Spinal cord (tissue), 10 donors: ENCODE measurements around the gene SLC25A44. TPM values are rescaled to one million over a fixed set of nuclear protein-coding genes. Genes with fewer than 3 reads are reported as not detected.
A peak's percentile ranks its signal among the peaks of the same experiment; 100 is the strongest.

Experiments used
- DNase-seq, 6 donors: peaks; one replicate each; pipeline versions ENCODE4 v3.0.0 to v3.0.0-alpha.2; 2013 to 2015; ENCODE audit warnings: low spot score in 6 of 6, low read depth in 4 of 6
- H3K27ac ChIP-seq: one replicate; pipeline ENCODE4 v1.5.1; 2013; ENCODE audit warnings: low read depth, low read length, control low read depth
- H3K27me3 ChIP-seq: one replicate; pipeline ENCODE4 v1.6.1; 2013; ENCODE audit warnings: low read length; ENCODE audit not compliant: control insufficient read depth, insufficient read depth
- H3K36me3 ChIP-seq: one replicate; pipeline ENCODE4 v1.6.1; 2013; ENCODE audit warnings: low read length; ENCODE audit not compliant: control insufficient read depth, insufficient read depth
- H3K4me1 ChIP-seq: one replicate; pipeline ENCODE4 v1.6.1; 2013; ENCODE audit warnings: low read length; ENCODE audit not compliant: control insufficient read depth, insufficient read depth
- H3K4me3 ChIP-seq: one replicate; pipeline ENCODE4 v1.5.1; 2013; ENCODE audit warnings: low read depth, low read length, control low read depth
- H3K9me3 ChIP-seq: one replicate; pipeline ENCODE4 v1.6.1; 2013; ENCODE audit warnings: low read length; ENCODE audit not compliant: control insufficient read depth, insufficient read depth
- WGBS: methylation state at CpG from one replicate; pipeline ENCODE4 v1.1.5; 2013; ENCODE audit warnings: missing lambda C conversion rate; ENCODE audit not compliant: insufficient coverage; 5-methylcytosine and 5-hydroxymethylcytosine counted together
- polyA plus RNA-seq, 2 donors: library from polyadenylated mRNA; unstranded; fragments of 120-200 nt; gene quantifications; one replicate each; pipeline ENCODE4 v1.2.1, GENCODE V29; 2013; ENCODE audit not compliant: insufficient read length in 2 of 2
- total RNA-seq, 2 donors: library from RNA; depleted of rRNA in 1 of 2; stranded (reverse); fragments of 120-200 nt in 1 of 2; fragments of >200 nt in 1 of 2; gene quantifications; one replicate each; pipeline versions ENCODE4 v1.2.3 to v1.2.4, GENCODE V29; 2013 to 2014
- donor health status: healthy.

Gene SLC25A44
- total and polyA plus RNA-seq, 4 donors: 15.1 to 43.0 (median 30.2) TPM

DNA sequence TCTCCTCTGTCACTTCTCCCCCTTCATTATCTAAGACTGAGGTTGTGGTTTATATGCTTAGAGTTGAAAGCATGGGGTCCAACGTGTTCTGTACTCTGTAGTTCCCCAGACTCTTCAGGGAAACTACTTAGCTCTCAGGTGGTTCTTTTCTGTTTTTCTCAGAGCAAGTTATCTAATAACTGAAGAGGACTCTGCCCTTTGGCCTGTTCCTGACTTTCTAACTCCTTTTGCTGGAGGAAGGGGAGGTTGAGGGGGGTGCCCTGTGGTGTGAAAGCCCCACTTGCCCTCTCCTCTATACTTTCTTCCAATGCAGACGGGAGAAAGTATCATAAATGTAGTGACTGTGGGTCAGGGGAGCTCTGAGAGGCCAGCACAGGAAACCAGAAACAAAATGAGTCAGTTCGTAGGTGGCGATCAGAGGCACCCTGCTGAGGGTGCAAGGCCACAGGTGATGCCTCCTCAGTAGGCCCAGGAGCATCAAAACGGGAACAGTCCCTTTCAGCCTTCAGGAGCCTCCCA, 5.0 kb downstream of the SLC25A44 start:
- Histone ChIP-seq H3K4me1 (peaks cover 15% of the 10 kb centered on the region), H3K36me3 (peaks cover 43% of the 10 kb centered on the region), H3K27ac (no peak overlapping the region), H3K4me3 (no peak overlapping the region), H3K9me3 (no peaks in the 10 kb centered on the region), H3K27me3 (no peaks in the 10 kb centered on the region)
- no peak for DNase-seq
- WGBS: 85% methylated on average over 4 of the region's 5 CpGs

DNA sequence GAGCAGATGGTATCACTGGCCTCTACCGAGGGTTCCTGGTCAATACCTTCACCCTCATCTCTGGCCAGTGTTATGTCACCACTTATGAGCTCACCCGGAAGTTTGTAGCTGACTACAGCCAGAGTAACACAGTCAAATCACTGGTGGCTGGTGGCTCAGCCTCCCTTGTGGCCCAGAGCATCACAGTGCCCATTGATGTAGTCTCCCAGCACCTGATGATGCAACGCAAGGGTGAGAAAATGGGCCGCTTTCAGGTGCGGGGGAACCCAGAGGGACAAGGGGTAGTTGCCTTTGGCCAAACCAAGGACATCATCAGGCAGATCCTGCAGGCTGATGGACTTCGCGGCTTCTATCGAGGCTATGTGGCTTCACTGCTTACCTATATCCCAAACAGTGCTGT, 6.1 kb downstream of the SLC25A44 start:
- no peaks in the 10 kb centered on the region for H3K27me3 ChIP-seq
- WGBS: 97% methylated on average over 8 of the region's 8 CpGs
- H3K36me3 ChIP-seq: peaks cover 45% of the 10 kb centered on the region
- H3K9me3 ChIP-seq: no peaks in the 10 kb centered on the region
- H3K4me3 ChIP-seq: no peak overlapping the region
- DNase-seq: no peak
- H3K4me1 ChIP-seq: peaks cover 7% of the 10 kb centered on the region
- H3K27ac ChIP-seq: no peak overlapping the region

DNA sequence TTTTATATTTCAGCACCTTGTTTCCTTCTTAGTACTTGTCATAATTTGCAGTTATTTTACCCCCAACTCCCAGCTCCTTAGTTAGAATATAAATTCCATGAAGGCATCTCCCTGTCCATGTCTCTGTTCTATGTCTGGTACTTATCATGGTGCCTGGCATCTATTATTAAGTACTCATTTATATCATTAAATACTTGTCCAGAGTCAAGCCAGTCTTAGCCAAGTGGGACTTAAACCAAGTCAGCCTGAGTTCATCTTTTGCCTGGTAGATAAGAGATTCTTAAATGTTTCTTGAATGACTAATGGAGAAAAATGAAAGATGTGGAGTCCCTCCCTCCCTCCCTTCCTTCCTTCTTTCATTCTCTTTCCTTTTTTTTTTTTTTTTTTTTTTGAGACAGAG, 9.4 kb downstream of the SLC25A44 start:
- peaks cover 45% of the 10 kb centered on the region for H3K36me3 ChIP-seq
- DNase-seq: no peak
- no peaks in the 10 kb centered on the region for H3K4me1 ChIP-seq
- no peak overlapping the region for H3K27ac ChIP-seq
- no peak overlapping the region for H3K4me3 ChIP-seq
- no peaks in the 10 kb centered on the region for H3K27me3 ChIP-seq
- H3K9me3 ChIP-seq: no peaks in the 10 kb centered on the region

DNA sequence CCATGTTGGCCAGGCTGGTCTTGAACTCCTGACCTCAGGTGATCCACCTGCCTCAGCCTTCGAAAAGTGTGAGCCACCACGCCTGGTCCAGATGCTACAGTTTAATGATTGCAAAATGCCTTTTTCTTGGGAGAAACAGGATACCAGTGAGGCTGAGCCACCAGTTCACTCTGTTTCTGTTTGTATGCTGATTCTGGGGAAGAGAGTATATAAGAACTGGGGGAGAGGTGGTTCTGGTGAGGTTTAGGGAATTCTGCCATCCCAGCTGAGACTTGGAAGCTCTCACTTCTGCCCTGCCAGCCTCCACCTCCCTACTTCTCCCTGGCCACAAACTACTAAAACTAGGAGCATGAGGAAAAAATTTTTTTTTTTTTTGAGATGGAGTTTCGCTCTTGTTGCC, 10.8 kb downstream of the SLC25A44 start:
- Histone ChIP-seq H3K27ac (no peak overlapping the region), H3K36me3 (peaks cover 47% of the 10 kb centered on the region), H3K4me1 (no peaks in the 10 kb centered on the region), H3K27me3 (no peaks in the 10 kb centered on the region), H3K9me3 (no peaks in the 10 kb centered on the region), H3K4me3 (no peak overlapping the region)
- no peak for DNase-seq
- WGBS: 92% methylated on average over 2 of the region's 3 CpGs

DNA sequence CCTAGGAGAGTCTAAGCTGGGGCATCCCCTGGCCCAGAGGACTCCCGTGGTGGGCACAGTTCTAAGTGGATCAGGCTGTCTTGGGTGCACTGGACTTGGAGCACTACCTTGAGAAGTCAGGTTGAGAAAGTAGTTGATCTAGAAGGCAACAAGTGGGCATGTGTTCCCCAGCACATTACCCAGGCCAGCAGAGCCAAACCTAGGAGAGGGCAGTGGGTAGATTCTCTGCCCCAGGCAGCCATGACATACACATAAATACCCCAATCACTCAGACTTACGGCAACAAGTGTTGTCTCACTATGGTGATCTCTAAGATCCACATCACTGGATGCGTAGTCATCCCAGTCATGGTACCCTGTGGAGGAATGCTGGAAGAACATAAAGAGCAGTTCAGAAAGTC, 17.3 kb downstream of the SLC25A44 start:
- Histone ChIP-seq H3K36me3 (peaks cover 44% of the 10 kb centered on the region), H3K27me3 (no peaks in the 10 kb centered on the region), H3K9me3 (no peaks in the 10 kb centered on the region), H3K4me1 (peaks cover 12% of the 10 kb centered on the region), H3K4me3 (no peak overlapping the region), H3K27ac (no peak overlapping the region)
- 100% methylated on average over 1 of the region's 3 CpGs for WGBS
- DNase-seq: no peak

DNA sequence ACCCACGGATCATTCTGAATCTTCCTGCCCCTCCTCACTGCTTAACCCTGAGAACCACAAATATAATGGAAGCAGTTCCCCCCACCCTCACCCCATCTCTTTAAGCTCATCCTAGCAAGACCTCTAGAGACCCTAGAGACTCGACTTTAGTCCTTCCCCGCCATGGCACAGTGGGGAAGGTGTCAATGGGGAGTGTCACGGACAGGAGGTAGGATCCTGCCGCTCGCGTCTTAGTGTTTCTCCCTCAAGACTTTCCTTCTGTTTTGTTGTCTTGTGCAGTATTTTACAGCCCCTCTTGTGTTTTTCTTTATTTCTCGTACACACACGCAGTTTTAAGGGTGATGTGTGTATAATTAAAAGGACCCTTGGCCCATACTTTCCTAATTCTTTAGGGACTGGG, 18.2 kb downstream of the SLC25A44 start:
- no peaks in the 10 kb centered on the region for H3K27me3 ChIP-seq
- DNase-seq: no peak
- H3K36me3 ChIP-seq: peaks cover 42% of the 10 kb centered on the region
- WGBS: 100% methylated on average over 1 of the region's 9 CpGs
- H3K4me3 ChIP-seq: peak overlapping the region; percentile 81
- H3K9me3 ChIP-seq: no peaks in the 10 kb centered on the region
- peaks cover 12% of the 10 kb centered on the region for H3K4me1 ChIP-seq
- H3K27ac ChIP-seq: peak overlapping the region; percentile 98

DNA sequence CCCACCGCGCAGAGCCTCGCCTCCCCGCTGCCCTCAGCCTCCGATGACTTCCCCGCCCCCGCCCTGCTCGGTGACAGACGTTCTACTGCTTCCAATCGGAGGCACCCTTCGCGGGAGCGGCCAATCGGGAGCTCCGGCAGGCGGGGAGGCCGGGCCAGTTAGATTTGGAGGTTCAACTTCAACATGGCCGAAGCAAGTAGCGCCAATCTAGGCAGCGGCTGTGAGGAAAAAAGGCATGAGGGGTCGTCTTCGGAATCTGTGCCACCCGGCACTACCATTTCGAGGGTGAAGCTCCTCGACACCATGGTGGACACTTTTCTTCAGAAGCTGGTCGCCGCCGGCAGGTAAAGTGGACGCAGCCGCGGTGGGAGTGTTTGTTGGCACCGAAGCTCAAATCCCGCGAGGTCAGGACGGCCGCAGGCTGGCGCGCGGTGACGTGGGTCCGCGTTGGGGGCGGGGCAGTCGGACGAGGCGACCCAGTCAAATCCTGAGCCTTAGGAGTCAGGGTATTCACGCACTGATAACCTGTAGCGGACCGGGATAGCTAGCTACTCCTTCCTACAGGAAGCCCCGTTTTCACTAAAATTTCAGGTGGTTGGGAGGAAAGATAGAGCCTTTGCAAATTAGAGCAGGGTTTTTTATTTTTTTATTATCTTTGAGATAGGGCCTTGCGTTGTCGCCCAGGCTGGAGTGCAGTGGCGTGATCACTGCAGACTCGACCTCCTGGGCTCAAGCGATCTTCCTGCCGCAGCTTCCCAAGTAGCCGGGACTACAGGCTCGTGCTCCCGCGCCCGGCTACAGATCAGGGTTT, 19.1 kb downstream of the SLC25A44 start, which contains the start of gene PMF1:
PMF1 (plus strand) TSS at position 175 of the 811 bp plus-strand sequence; CDS start at position 184, 9 bp downstream.
- no peaks in the 10 kb centered on the region for H3K9me3 ChIP-seq
- peak; percentile 90 to 99 (median 94) for DNase-seq
- H3K4me1 ChIP-seq: peaks cover 12% of the 10 kb centered on the region
- H3K36me3 ChIP-seq: peaks cover 35% of the 10 kb centered on the region
- H3K27me3 ChIP-seq: no peaks in the 10 kb centered on the region
- peak within 1 kb of the TSS; percentile 81 for H3K4me3 ChIP-seq
- WGBS: 0% methylated on average over 58 of the region's 61 CpGs
- peak within 1 kb of the TSS; percentile 98 for H3K27ac ChIP-seq

DNA sequence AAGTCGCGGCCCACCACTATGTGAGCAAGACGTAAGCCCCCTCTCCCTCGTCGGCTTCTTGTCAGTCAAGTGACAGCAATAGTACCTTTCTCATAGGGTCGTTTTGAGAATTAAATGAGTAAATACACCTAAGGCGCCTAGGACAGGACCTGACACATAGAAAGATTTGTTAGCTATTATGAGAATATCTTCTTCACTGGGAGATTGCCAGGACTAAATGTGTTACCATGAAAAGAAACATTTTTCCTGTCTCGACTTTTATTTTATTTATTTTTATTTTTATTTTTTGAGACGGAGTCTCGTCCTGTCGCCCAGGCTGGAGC, 19.7 kb downstream of the SLC25A44 start:
- 57% methylated on average over 2 of the region's 11 CpGs for WGBS
- Histone ChIP-seq H3K9me3 (no peaks in the 10 kb centered on the region), H3K27ac (peak overlapping the region; percentile 98), H3K4me1 (peaks cover 12% of the 10 kb centered on the region), H3K27me3 (no peaks in the 10 kb centered on the region), H3K36me3 (peaks cover 32% of the 10 kb centered on the region), H3K4me3 (peak overlapping the region; percentile 81)
- DNase-seq: no peak

DNA sequence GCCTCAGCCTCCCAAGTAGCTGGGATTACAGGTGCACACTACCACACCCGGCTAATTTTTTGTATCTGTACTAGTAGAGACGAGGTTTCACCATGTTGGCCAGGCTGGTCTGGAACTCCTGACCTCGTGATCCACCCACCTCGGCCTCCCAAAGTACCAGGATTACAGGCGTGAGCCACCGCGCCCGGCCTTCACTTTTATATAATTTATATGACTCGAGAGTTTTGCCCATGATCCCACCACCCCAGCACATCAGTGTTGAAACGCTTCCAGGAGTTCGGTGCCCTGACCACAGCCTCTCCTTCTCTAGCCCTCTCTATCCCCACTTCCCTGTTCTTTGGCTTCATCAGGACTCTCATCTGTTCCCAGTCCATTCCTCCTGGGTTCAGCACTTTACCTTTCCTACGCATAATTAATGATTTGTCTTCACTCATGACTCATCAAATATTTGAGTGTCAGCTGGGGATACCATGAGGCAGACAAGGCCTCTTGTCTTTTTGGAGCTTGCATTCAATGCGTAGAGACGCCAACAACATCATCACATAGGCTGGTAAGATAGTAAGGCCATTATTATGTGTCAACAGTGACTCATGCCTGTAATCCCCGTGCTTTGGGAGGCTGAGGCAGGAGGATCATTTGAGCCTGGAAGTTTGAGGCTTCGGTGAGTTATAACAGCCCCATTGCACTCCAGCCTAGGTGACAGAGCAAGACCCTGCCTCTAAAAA, 20.3 kb downstream of the SLC25A44 start:
- WGBS: 94% methylated on average over 9 of the region's 16 CpGs

More for the DNA sequence above, 20.3 kb downstream of the SLC25A44 start:
- H3K27me3 ChIP-seq: no peaks in the 10 kb centered on the region
- no peak overlapping the region for H3K27ac ChIP-seq
- peaks cover 12% of the 10 kb centered on the region for H3K4me1 ChIP-seq
- H3K4me3 ChIP-seq: peak overlapping the region; percentile 81
- H3K36me3 ChIP-seq: peaks cover 28% of the 10 kb centered on the region
- H3K9me3 ChIP-seq: no peaks in the 10 kb centered on the region
- no peak for DNase-seq
